Liver (tissue), 3 donors: ENCODE results near the gene NEK7.
"Not testable (repeated sequence)": the region's sequence is repeated elsewhere in the genome, so short reads cannot be mapped to it uniquely, and the experiment has no call there.

Experiments
- EGR1 ChIP-seq, 2 donors: IDR thresholded peaks; 2 replicates each; pipeline ENCODE4 v1.6.1; 2016 to 2018; ENCODE audit warnings: antibody characterized with exemption in 2 of 2, low read depth in 2 of 2
- GABPA ChIP-seq, 2 donors: IDR thresholded peaks in 1 of 2; conservative IDR thresholded peaks in 1 of 2; 2 replicates each; pipeline ENCODE4 v1.6.1; 2016; ENCODE audit warnings: antibody characterized with exemption in 2 of 2, mild to moderate bottlenecking in 1 of 2, moderate library complexity in 1 of 2
- HNF4G ChIP-seq: IDR thresholded peaks from 2 replicates; pipeline ENCODE4 v1.6.1; 2016; ENCODE audit warnings: antibody characterized with exemption
- JUND ChIP-seq, 2 donors: IDR thresholded peaks; 2 replicates each; pipeline ENCODE4 v1.6.1; 2016; ENCODE audit warnings: antibody characterized with exemption in 2 of 2
- NR2F2 ChIP-seq: IDR thresholded peaks from 2 replicates; pipeline ENCODE4 v1.6.1; 2016; ENCODE audit warnings: antibody characterized with exemption
- RAD21 ChIP-seq, 2 donors: IDR thresholded peaks; 2 replicates each; pipeline ENCODE4 v1.6.1; 2016; ENCODE audit warnings: antibody characterized with exemption in 2 of 2, mild to moderate bottlenecking in 2 of 2
- REST ChIP-seq: IDR thresholded peaks from 2 replicates; pipeline ENCODE4 v1.6.1; 2016; ENCODE audit warnings: antibody characterized with exemption, mild to moderate bottlenecking
- SP1 ChIP-seq: IDR thresholded peaks from 2 replicates; pipeline ENCODE4 v1.6.1; 2018; ENCODE audit warnings: antibody characterized with exemption, mild to moderate bottlenecking
- TAF1 ChIP-seq: conservative IDR thresholded peaks from 2 replicates; pipeline ENCODE4 v1.6.1; 2016; ENCODE audit warnings: antibody characterized with exemption, mild to moderate bottlenecking
- YY1 ChIP-seq: IDR thresholded peaks from 2 replicates; pipeline ENCODE4 v1.6.1; 2016; ENCODE audit warnings: antibody characterized with exemption, mild to moderate bottlenecking
- TF ChIP-seq, protein P1 (sequence below): fragments of 150-350 bp; IDR thresholded peaks from 2 replicates; pipeline ENCODE4 v1.5.1; 2017; ENCODE audit warnings: improper control_type of control experiment, low read depth, low read length; ENCODE audit not compliant: missing input control
- TF ChIP-seq, protein P2 (sequence below): IDR thresholded peaks from 2 replicates; pipeline ENCODE4 v1.6.1; 2016; ENCODE audit warnings: antibody characterized with exemption
- TF ChIP-seq, protein P3 (sequence below): IDR thresholded peaks from 2 replicates; pipeline ENCODE4 v1.6.1; 2016; ENCODE audit warnings: antibody characterized with exemption
- TF ChIP-seq, protein P4 (sequence below): IDR thresholded peaks from 2 replicates; pipeline ENCODE4 v1.6.1; 2016; ENCODE audit warnings: antibody characterized with exemption
- donor health status: healthy.
- donor health status: healthy.

DNA sequence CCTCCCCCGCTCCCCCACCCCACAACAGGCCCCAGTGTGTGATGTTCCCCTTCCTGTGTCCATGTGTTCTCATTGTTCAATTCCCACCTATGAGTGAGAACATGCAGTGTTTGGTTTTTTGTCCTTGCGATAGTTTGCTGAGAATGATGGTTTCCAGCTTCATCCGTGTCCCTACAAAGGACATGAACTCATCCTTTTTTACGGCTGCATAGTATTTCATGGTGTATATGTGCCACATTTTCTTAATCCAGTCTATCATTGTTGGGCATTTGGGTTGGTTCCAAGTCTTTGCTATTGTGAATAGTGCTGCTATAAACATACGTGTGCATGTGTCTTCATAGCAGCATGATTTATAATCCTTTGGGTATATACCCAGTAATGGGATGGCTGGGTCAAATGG lies 70.2 kb downstream of the NEK7 start:
- TF ChIP-seq GABPA (IDR thresholded peaks at IDR 0.05 in 1 of 2, conservative IDR thresholded peaks at IDR 0.05 in 1 of 2); NR2F2; JUND (IDR thresholded peaks at IDR 0.05); HNF4G; RAD21 (IDR thresholded peaks at IDR 0.05); REST; SP1; TAF1; YY1; EGR1 (IDR thresholded peaks at IDR 0.05; ENCODE audit: low read depth in 2 of 2): not testable (repeated sequence)
- TF ChIP-seq, protein P1, sequence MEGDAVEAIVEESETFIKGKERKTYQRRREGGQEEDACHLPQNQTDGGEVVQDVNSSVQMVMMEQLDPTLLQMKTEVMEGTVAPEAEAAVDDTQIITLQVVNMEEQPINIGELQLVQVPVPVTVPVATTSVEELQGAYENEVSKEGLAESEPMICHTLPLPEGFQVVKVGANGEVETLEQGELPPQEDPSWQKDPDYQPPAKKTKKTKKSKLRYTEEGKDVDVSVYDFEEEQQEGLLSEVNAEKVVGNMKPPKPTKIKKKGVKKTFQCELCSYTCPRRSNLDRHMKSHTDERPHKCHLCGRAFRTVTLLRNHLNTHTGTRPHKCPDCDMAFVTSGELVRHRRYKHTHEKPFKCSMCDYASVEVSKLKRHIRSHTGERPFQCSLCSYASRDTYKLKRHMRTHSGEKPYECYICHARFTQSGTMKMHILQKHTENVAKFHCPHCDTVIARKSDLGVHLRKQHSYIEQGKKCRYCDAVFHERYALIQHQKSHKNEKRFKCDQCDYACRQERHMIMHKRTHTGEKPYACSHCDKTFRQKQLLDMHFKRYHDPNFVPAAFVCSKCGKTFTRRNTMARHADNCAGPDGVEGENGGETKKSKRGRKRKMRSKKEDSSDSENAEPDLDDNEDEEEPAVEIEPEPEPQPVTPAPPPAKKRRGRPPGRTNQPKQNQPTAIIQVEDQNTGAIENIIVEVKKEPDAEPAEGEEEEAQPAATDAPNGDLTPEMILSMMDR: not testable (repeated sequence)
- TF ChIP-seq, protein P2, sequence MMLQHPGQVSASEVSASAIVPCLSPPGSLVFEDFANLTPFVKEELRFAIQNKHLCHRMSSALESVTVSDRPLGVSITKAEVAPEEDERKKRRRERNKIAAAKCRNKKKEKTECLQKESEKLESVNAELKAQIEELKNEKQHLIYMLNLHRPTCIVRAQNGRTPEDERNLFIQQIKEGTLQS: not testable (repeated sequence)
- TF ChIP-seq, protein P3, sequence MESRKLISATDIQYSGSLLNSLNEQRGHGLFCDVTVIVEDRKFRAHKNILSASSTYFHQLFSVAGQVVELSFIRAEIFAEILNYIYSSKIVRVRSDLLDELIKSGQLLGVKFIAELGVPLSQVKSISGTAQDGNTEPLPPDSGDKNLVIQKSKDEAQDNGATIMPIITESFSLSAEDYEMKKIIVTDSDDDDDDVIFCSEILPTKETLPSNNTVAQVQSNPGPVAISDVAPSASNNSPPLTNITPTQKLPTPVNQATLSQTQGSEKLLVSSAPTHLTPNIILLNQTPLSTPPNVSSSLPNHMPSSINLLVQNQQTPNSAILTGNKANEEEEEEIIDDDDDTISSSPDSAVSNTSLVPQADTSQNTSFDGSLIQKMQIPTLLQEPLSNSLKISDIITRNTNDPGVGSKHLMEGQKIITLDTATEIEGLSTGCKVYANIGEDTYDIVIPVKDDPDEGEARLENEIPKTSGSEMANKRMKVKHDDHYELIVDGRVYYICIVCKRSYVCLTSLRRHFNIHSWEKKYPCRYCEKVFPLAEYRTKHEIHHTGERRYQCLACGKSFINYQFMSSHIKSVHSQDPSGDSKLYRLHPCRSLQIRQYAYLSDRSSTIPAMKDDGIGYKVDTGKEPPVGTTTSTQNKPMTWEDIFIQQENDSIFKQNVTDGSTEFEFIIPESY: not testable (repeated sequence)
- TF ChIP-seq, protein P4, sequence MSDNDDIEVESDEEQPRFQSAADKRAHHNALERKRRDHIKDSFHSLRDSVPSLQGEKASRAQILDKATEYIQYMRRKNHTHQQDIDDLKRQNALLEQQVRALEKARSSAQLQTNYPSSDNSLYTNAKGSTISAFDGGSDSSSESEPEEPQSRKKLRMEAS: not testable (repeated sequence)
